ENCODE results near the gene DYSF. TPM values are rescaled to one million over a fixed set of nuclear protein-coding genes. Genes with fewer than 3 reads are reported as not detected.

The DYSF gene
- total RNA-seq, 1 experiment from 2014 or later = 5.5 TPM

DNA sequence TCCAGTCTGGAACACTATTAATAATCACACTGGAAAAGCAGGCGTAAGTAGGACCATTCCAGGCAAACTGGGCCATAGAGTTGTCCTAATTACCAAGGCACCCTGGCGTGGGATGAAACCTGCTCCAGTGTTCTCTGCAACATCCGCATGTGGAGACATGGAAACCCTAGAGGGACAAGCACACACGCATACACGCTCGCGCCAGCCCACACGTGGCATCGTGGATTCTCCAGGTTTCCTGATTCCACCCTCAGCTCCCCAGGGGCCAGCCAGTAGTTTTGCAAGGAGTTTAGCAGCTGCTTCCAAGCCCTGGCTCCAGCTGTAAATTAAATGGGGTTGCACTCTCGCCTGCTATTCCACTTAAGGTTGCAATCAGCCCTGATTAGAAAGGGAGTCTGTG lies 127.7 kb downstream of the DYSF start:
- H2AFZ ChIP-seq (ENCODE audit: low read length) = no peak overlapping the region
- Mint-ChIP-seq H3K4me1 (no peaks in the 10 kb centered on the region), H3K27ac (no peak overlapping the region), H3K4me3 (no peak overlapping the region), H3K27me3 (ENCODE audit: low read depth) (no peaks in the 10 kb centered on the region), H3K9me3 (no peaks in the 10 kb centered on the region), H3K36me3 (ENCODE audit: insufficient read depth in 1 of 3, low read depth in 3 of 3) (peaks cover 0 to 4% (median 0%) of the 10 kb centered on the region in 3 experiments; a peak in 3 of 7 replicates)
- no peaks in the 10 kb centered on the region for H3K9me3 ChIP-seq (ENCODE audit: control insufficient read depth, low read depth, low read length)
- WGBS (ENCODE audit: extremely low coverage, insufficient read length, low lambda C conversion rate) = no CpG with 5 or more reads among the region's 10 CpGs
- no peak overlapping the region for H2BK15ac ChIP-seq (ENCODE audit: low read depth, low read length)
- H4K5ac ChIP-seq (ENCODE audit: insufficient read length, low read depth, low read length) = no peak overlapping the region
- H3K23me2 ChIP-seq (ENCODE audit: insufficient read length, low read depth, low read length, poor library complexity, severe bottlenecking) = no peaks in the 10 kb centered on the region
- H2BK5ac ChIP-seq (ENCODE audit: insufficient read length, low read length) = no peak overlapping the region
- no peak overlapping the region for H3K4ac ChIP-seq (ENCODE audit: low read depth, low read length)
- H2BK120ac ChIP-seq (ENCODE audit: low read depth, low read length, poor library complexity, severe bottlenecking) = no peak overlapping the region
- H3K79me2 ChIP-seq (ENCODE audit: insufficient read depth, low read length) = no peaks in the 10 kb centered on the region
- no peak overlapping the region for H4K91ac ChIP-seq (ENCODE audit: insufficient read length, low read depth, low read length)
- no peaks in the 10 kb centered on the region for H4K20me1 ChIP-seq (ENCODE audit: control insufficient read depth, insufficient read depth, insufficient read length)
- no peak overlapping the region for H3K23ac ChIP-seq (ENCODE audit: insufficient read length, low read depth, low read length)
- H3K4me1 ChIP-seq (ENCODE audit: insufficient read depth, low read length) = no peaks in the 10 kb centered on the region
- H3K18ac ChIP-seq (ENCODE audit: insufficient read length, low read depth, low read length) = no peak overlapping the region
- TF ChIP-seq, protein P1, sequence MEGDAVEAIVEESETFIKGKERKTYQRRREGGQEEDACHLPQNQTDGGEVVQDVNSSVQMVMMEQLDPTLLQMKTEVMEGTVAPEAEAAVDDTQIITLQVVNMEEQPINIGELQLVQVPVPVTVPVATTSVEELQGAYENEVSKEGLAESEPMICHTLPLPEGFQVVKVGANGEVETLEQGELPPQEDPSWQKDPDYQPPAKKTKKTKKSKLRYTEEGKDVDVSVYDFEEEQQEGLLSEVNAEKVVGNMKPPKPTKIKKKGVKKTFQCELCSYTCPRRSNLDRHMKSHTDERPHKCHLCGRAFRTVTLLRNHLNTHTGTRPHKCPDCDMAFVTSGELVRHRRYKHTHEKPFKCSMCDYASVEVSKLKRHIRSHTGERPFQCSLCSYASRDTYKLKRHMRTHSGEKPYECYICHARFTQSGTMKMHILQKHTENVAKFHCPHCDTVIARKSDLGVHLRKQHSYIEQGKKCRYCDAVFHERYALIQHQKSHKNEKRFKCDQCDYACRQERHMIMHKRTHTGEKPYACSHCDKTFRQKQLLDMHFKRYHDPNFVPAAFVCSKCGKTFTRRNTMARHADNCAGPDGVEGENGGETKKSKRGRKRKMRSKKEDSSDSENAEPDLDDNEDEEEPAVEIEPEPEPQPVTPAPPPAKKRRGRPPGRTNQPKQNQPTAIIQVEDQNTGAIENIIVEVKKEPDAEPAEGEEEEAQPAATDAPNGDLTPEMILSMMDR (conservative IDR thresholded peaks at IDR 0.05) = no peak
- H3K56ac ChIP-seq (ENCODE audit: insufficient read length, low read depth, low read length) = no peak overlapping the region
- no peak overlapping the region for H4K8ac ChIP-seq (replicated peaks; ENCODE audit: insufficient read length, low read depth, low read length)
- H2AK5ac ChIP-seq (ENCODE audit: insufficient read length, low read length) = no peak overlapping the region
- no peak for DNase-seq
- H2BK12ac ChIP-seq (ENCODE audit: insufficient read length, low read depth, low read length) = no peak overlapping the region
- H3K79me1 ChIP-seq (ENCODE audit: insufficient read depth, low read depth, low read length, poor library complexity, severe bottlenecking) = no peaks in the 10 kb centered on the region
- no peaks in the 10 kb centered on the region for H3K27me3 ChIP-seq (ENCODE audit: insufficient read depth, low read length)
- no peak overlapping the region for H2BK20ac ChIP-seq (ENCODE audit: low read depth, low read length, poor library complexity, severe bottlenecking)
- H3K14ac ChIP-seq (ENCODE audit: insufficient read depth, low read length) = no peak overlapping the region; the same call in 1 of the 2 replicates
- H3K27ac ChIP-seq (ENCODE audit: insufficient read length, low read depth, low read length) = no peak overlapping the region
- no peak overlapping the region for H3K4me2 ChIP-seq (ENCODE audit: insufficient read depth, insufficient read length, low read length)
- no peak overlapping the region for H3K9ac ChIP-seq (ENCODE audit: extremely low read depth, insufficient read length, low read length)
- H3T11ph ChIP-seq (ENCODE audit: low read length) = no peak overlapping the region

Data from H9 (cell line).